SK-N-SH treated with all-trans-retinoic acid at 6 μM for 48 hours (cell line): ENCODE data around the gene MYO5B.

ENCODE experiments used
- ATAC-seq: fragments of 200-7000 bp; cut with Tn5 transposase; 3 replicates; pipeline ENCODE4 v1.9.1; 2020; ENCODE audit warnings: mild to moderate bottlenecking, moderate library complexity
- ARNTL ChIP-seq: fragments of 450-650 bp; formaldehyde crosslinking; IDR thresholded peaks from 2 replicates; pipeline ENCODE4 v1.5.0; 2020; ENCODE audit warnings: low read depth, mild to moderate bottlenecking, moderate library complexity, borderline replicate concordance
- BACH2 ChIP-seq: fragments of 250-450 bp; sonication (Bioruptor Pico); IDR thresholded peaks from 2 replicates; pipeline ENCODE4 v1.9.0; 2021; ENCODE audit warnings: mild to moderate bottlenecking, borderline replicate concordance
- CSDC2 ChIP-seq: fragments of 250-450 bp; sonication (Bioruptor Pico); IDR thresholded peaks from 2 replicates; pipeline ENCODE4 v1.5.0; 2020; ENCODE audit warnings: mild to moderate bottlenecking, moderate library complexity
- CSRNP3 ChIP-seq: fragments of 250-450 bp; sonication (Bioruptor Pico); IDR thresholded peaks from 2 replicates; pipeline ENCODE4 v1.5.1; 2021; ENCODE audit warnings: mild to moderate bottlenecking, moderate library complexity
- GLIS3 ChIP-seq: fragments of 250-450 bp; sonication (Bioruptor Pico); IDR thresholded peaks from 2 replicates; pipeline ENCODE4 v1.5.0; 2020; ENCODE audit warnings: mild to moderate bottlenecking, moderate library complexity
- OSR1 ChIP-seq: fragments of 250-450 bp; sonication (Bioruptor Pico); IDR thresholded peaks from 2 replicates; pipeline ENCODE4 v1.8.0; 2022; ENCODE audit warnings: moderate library complexity, mild to moderate bottlenecking, inconsistent platforms
- PATZ1 ChIP-seq: fragments of 250-450 bp; sonication (Bioruptor Pico); IDR thresholded peaks from 2 replicates; pipeline ENCODE4 v1.8.0; 2020; ENCODE audit warnings: mild to moderate bottlenecking, moderate library complexity, borderline replicate concordance
- POU6F1 ChIP-seq: fragments of 250-450 bp; sonication (Bioruptor Pico); IDR thresholded peaks from 2 replicates; pipeline ENCODE4 v1.8.0; 2021; ENCODE audit warnings: low read depth, mild to moderate bottlenecking, moderate library complexity, borderline replicate concordance
- PPARA ChIP-seq: fragments of 250-450 bp; sonication (Bioruptor Pico); IDR thresholded peaks from 2 replicates; pipeline ENCODE4 v1.5.0; 2020; ENCODE audit warnings: mild to moderate bottlenecking, borderline replicate concordance
- RARB ChIP-seq: fragments of 250-450 bp; sonication (Bioruptor Pico); IDR thresholded peaks from 2 replicates; pipeline ENCODE4 v1.8.0; 2021; ENCODE audit warnings: mild to moderate bottlenecking, moderate library complexity
- SNAI2 ChIP-seq: fragments of 250-450 bp; sonication (Bioruptor Pico); IDR thresholded peaks from 2 replicates; pipeline ENCODE4 v1.5.0; 2020; ENCODE audit warnings: mild to moderate bottlenecking, moderate library complexity
- TCF4 ChIP-seq: fragments of 250-450 bp; sonication (Bioruptor Pico); IDR thresholded peaks from 2 replicates; pipeline ENCODE4 v1.8.0; 2021; ENCODE audit warnings: mild to moderate bottlenecking, moderate library complexity, borderline replicate concordance
- TOX ChIP-seq: fragments of 250-450 bp; sonication (Bioruptor Pico); IDR thresholded peaks from 2 replicates; pipeline ENCODE4 v1.8.0; 2021; ENCODE audit warnings: mild to moderate bottlenecking, moderate library complexity, borderline replicate concordance
- TSHZ2 ChIP-seq: fragments of 250-450 bp; sonication (Bioruptor Pico); IDR thresholded peaks from 2 replicates; pipeline ENCODE4 v1.5.0; 2020; ENCODE audit warnings: mild to moderate bottlenecking, moderate library complexity
- ZC3H10 ChIP-seq: fragments of 250-450 bp; sonication (Bioruptor Pico); IDR thresholded peaks from 2 replicates; pipeline ENCODE4 v1.5.1; 2021; ENCODE audit warnings: mild to moderate bottlenecking, moderate library complexity
- ZFP30 ChIP-seq: fragments of 450-650 bp; formaldehyde crosslinking; IDR thresholded peaks from 2 replicates; pipeline ENCODE4 v1.5.0; 2022; ENCODE audit warnings: mild to moderate bottlenecking, moderate library complexity
- ZNF565 ChIP-seq: fragments of 450-650 bp; formaldehyde crosslinking; conservative IDR thresholded peaks from 2 replicates; pipeline ENCODE4 v1.5.0; 2020; ENCODE audit warnings: low read depth, mild to moderate bottlenecking, moderate library complexity
- ZNF70 ChIP-seq: fragments of 450-650 bp; formaldehyde crosslinking; IDR thresholded peaks from 2 replicates; pipeline ENCODE4 v1.5.0; 2020; ENCODE audit warnings: mild to moderate bottlenecking, moderate library complexity
- ZNF8 ChIP-seq: fragments of 450-650 bp; formaldehyde crosslinking; IDR thresholded peaks from 2 replicates; pipeline ENCODE4 v1.5.0; 2020; ENCODE audit warnings: mild to moderate bottlenecking, moderate library complexity

MYO5B gene

GRCh38 chr18:50076277-50076676 is 118.7 kb downstream of the MYO5B start:
- no peak for ATAC-seq
- TF ChIP-seq TOX: no peak

GRCh38 chr18:50075772-50076171 is 119.2 kb downstream of the MYO5B start:
- TF ChIP-seq ZFP30 (CRISPR knock-in tag): no peak
- TF ChIP-seq POU6F1: no peak
- TF ChIP-seq ARNTL (CRISPR knock-in tag): no peak
- TF ChIP-seq CSRNP3: no peak
- no peak for TF ChIP-seq ZNF8 (CRISPR knock-in tag)
- TF ChIP-seq SNAI2 (CRISPR knock-in tag): no peak
- TF ChIP-seq RARB: no peak
- no peak for TF ChIP-seq OSR1 (CRISPR knock-in tag)
- ATAC-seq: no peak

- no peak for ATAC-seq
- TF ChIP-seq ARNTL (CRISPR knock-in tag) (no peak), ZC3H10 (CRISPR knock-in tag) (no peak), PPARA (CRISPR knock-in tag) (no peak), PATZ1 (CRISPR knock-in tag) (no peak), OSR1 (CRISPR knock-in tag) (no peak), BACH2 (CRISPR knock-in tag) (no peak), ZNF8 (CRISPR knock-in tag) (no peak), ZFP30 (CRISPR knock-in tag) (no peak), TSHZ2 (CRISPR knock-in tag) (no peak), ZNF70 (CRISPR knock-in tag) (no peak), SNAI2 (CRISPR knock-in tag) (no peak), POU6F1 (no peak), CSRNP3 (no peak), CSDC2 (no peak), GLIS3 (CRISPR knock-in tag) (no peak), TCF4 (CRISPR knock-in tag) (no peak), ZNF565 (CRISPR knock-in tag) (no peak)
Observed at GRCh38 chr18:50074404-50074803, 120.5 kb downstream of the MYO5B start.
